ENCODE results near the gene OGDHL.
"Not testable (repeated sequence)": the region's sequence is repeated elsewhere in the genome, so short reads cannot be mapped to it uniquely, and the experiment has no call there.

The OGDHL gene

GRCh38 chr10:49756641-49757040, 5.5 kb downstream of the OGDHL start:
- FAIRE-seq (no peak), DNase-seq (ENCODE audit: low spot score) (no peak)

- DNase-seq (ENCODE audit: low spot score): no peak
- no peak for FAIRE-seq
Measured at GRCh38 chr10:49756031-49756430, 6.1 kb downstream of the OGDHL start.

GRCh38 chr10:49754951-49755350, 7.2 kb downstream of the OGDHL start:
- FAIRE-seq: not testable (repeated sequence)

GRCh38 chr10:49752584-49752983, 9.5 kb downstream of the OGDHL start:
- no peak for DNase-seq (ENCODE audit: low spot score)
- no peak for FAIRE-seq

More at GRCh38 chr10:49754951-49755350, 7.2 kb downstream of the OGDHL start:
- not testable (repeated sequence) for DNase-seq (ENCODE audit: low spot score)

GRCh38 chr10:49751636-49752510, 10.2 kb downstream of the OGDHL start:
- FAIRE-seq (no peak), DNase-seq (ENCODE audit: low spot score) (no peak)

- DNase-seq (ENCODE audit: low spot score) (no peak), FAIRE-seq (no peak)
Measured at GRCh38 chr10:49751216-49751615, 10.9 kb downstream of the OGDHL start.

GRCh38 chr10:49750546-49750945, 11.6 kb downstream of the OGDHL start:
- no peak for FAIRE-seq

GRCh38 chr10:49749556-49750491, 12.3 kb downstream of the OGDHL start:
- DNase-seq (ENCODE audit: low spot score): no peak
- no peak for FAIRE-seq

More at GRCh38 chr10:49750546-49750945, 11.6 kb downstream of the OGDHL start:
- DNase-seq (ENCODE audit: low spot score): no peak

GRCh38 chr10:49749144-49749543, 13.0 kb downstream of the OGDHL start:
- no peak for FAIRE-seq
- DNase-seq (ENCODE audit: low spot score): no peak

- FAIRE-seq: no peak
- DNase-seq (ENCODE audit: low spot score): no peak
Measured at GRCh38 chr10:49748006-49748405, 14.1 kb downstream of the OGDHL start.

GRCh38 chr10:49747303-49747646, 14.8 kb downstream of the OGDHL start:
- FAIRE-seq (no peak), DNase-seq (ENCODE audit: low spot score) (no peak)

- no peak for DNase-seq (ENCODE audit: low spot score)
- no peak for FAIRE-seq
Measured at GRCh38 chr10:49746626-49747302, 15.4 kb downstream of the OGDHL start.

GRCh38 chr10:49745756-49746155, 16.4 kb downstream of the OGDHL start:
- DNase-seq (ENCODE audit: low spot score) (no peak), FAIRE-seq (no peak)

GRCh38 chr10:49744924-49745605, 17.1 kb downstream of the OGDHL start:
- DNase-seq (ENCODE audit: low spot score): no peak
- FAIRE-seq: no peak

GRCh38 chr10:49744091-49744685, 17.9 kb downstream of the OGDHL start:
- FAIRE-seq (no peak), DNase-seq (ENCODE audit: low spot score) (no peak)

GRCh38 chr10:49743464-49744075, 18.6 kb downstream of the OGDHL start:
- no peak for DNase-seq (ENCODE audit: low spot score)
- no peak for FAIRE-seq

GRCh38 chr10:49742683-49743463, 19.2 kb downstream of the OGDHL start:
- DNase-seq (ENCODE audit: low spot score): no peak
- no peak for FAIRE-seq

- no peak for FAIRE-seq
- DNase-seq (ENCODE audit: low spot score): no peak
Measured at GRCh38 chr10:49741108-49741995, 20.8 kb downstream of the OGDHL start.
